HG02678 (cell line): ENCODE measurements around the gene RHOBTB1.

ENCODE experiments used
- ATAC-seq: cut with Tn5 transposase; IDR thresholded peaks from one replicate; pipeline ENCODE4 v1.9.1; 2021; ENCODE audit warnings: mild to moderate bottlenecking, moderate library complexity; ENCODE audit not compliant: unreplicated experiment

The RHOBTB1 gene

GRCh38 chr10:60825520-60825919, 118.5 kb downstream of the RHOBTB1 start:
- ATAC-seq: no peak

GRCh38 chr10:60823324-60823723, 120.7 kb downstream of the RHOBTB1 start:
- ATAC-seq: no peak

GRCh38 chr10:60822809-60823208, 121.2 kb downstream of the RHOBTB1 start:
- no peak for ATAC-seq

- ATAC-seq: no peak
Observed at GRCh38 chr10:60821656-60822055, 122.3 kb downstream of the RHOBTB1 start.

- peak; percentile 63 for ATAC-seq
Observed at GRCh38 chr10:60820093-60820754, 123.8 kb downstream of the RHOBTB1 start.
